SW480 (cell line): ENCODE results near the gene DLGAP4.

Experiments used
- DNase-seq: peaks from one replicate; pipeline ENCODE4 v3.0.0-alpha.2; 2016; ENCODE audit warnings: low spot score

DLGAP4 gene

GRCh38 chr20:36478137-36478905, 172.2 kb downstream of the DLGAP4 start:
- no peak for DNase-seq

- DNase-seq, result no peak
Observed at GRCh38 chr20:36479938-36480337, 173.8 kb downstream of the DLGAP4 start.

DNA sequence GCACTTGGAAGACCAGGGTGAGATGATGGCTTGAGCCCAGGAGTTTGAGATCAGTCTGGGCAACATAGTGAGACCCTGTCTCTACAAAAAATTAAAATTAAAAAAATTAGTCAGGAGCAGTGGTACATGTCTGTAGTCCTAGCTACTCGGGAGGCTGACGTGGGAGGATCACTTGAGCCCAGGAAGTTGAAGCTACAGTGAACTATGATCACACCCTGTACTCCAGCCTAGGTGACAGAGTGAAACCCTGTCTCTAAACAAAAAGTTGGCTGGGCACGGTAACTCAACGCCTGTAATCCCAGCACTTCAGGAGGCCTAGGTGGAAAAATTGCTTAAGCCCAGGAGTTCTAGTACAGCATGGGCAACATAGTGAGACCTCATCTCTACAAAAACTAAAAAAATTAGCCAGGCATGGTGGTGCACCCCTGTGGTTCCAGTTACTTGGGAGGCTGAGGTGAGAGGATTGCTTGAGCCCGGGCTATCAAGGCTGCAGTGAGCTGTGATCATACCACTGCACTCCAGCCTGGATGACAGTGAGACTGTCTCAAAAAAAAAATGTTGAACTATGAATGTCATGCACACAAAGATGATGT, 174.4 kb downstream of the DLGAP4 start:
- DNase-seq, result no peak

DNA sequence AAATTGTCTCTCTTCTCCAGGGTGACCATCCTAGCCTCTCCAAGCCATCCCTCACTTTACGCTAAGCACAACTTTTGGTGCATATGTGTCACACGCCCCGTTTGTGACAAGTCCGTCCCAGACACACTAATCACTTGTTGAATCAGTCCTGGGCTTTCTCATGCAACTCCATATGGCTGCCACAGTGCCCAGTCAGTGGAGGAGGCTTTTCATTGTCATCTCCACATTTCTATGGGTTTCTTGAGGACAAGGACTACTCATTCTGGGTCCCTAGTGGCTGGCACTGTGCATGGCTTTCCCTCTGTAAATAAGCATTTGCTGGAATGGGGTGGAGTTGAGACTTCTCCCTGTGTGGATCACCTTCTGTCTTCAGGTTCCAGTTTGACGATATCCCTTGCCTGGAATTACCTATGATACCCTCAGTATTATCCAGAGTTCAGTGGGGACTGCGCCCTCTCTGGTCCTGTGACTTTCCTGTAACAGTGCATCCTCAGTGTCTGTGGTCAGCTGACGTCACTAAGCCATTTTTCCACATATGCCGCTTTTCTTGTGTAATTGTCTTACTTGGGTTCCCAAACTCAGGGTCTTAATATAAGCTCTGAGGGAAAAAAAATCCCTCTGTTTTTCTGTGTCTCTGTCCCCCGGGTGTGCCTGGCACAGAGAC, 175.4 kb downstream of the DLGAP4 start:
- no peak for DNase-seq

- DNase-seq, result no peak
Observed at GRCh38 chr20:36482044-36482473, 175.9 kb downstream of the DLGAP4 start.

- DNase-seq, result no peak
Observed at GRCh38 chr20:36483209-36483918, 177.2 kb downstream of the DLGAP4 start.

GRCh38 chr20:36483919-36484808, 178.0 kb downstream of the DLGAP4 start:
- DNase-seq, result no peak

DNA sequence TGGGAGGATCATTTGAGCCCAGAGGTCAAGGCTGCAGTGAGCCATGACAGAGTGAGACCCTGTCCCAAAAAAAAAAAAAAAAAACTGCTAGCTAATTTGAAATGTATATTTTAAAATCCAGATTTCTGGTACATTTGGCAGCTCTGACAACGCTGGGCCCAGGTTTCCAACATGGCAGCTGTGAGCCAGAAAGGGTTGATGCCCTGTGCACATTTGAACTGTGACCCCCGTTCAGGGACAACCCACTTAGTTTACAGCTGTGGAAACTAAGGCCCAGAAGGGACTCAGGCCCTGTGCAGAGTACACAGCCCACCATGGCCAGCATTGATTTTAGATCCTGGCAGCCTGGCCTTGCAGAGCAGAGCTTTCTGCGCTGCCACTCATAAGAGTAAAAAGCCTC, 179.1 kb downstream of the DLGAP4 start:
- DNase-seq, result no peak

GRCh38 chr20:36487069-36487468, 180.9 kb downstream of the DLGAP4 start:
- no peak for DNase-seq

DNA sequence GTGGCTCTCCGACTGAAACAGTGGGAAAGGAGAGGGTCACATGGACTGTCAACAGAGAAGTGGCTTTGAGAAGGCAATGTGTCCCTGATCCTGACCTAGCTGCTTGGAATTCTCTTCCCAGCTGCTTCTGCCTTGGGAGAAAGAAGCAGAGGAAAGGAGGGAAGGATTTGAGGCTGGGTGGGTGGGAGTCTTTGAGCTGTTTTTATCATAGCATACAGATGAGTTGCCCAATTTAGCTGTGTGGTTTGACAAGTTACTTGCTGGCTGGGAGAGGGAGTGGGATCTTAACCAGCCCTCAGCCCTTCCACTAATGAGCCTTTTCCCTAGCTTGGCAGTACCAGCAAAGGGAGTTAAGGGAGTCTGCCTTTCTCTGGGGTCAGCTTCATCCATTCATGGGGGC, 184.1 kb downstream of the DLGAP4 start:
- no peak for DNase-seq

GRCh38 chr20:36491901-36492617, 185.9 kb downstream of the DLGAP4 start:
- DNase-seq, result no peak

DNA sequence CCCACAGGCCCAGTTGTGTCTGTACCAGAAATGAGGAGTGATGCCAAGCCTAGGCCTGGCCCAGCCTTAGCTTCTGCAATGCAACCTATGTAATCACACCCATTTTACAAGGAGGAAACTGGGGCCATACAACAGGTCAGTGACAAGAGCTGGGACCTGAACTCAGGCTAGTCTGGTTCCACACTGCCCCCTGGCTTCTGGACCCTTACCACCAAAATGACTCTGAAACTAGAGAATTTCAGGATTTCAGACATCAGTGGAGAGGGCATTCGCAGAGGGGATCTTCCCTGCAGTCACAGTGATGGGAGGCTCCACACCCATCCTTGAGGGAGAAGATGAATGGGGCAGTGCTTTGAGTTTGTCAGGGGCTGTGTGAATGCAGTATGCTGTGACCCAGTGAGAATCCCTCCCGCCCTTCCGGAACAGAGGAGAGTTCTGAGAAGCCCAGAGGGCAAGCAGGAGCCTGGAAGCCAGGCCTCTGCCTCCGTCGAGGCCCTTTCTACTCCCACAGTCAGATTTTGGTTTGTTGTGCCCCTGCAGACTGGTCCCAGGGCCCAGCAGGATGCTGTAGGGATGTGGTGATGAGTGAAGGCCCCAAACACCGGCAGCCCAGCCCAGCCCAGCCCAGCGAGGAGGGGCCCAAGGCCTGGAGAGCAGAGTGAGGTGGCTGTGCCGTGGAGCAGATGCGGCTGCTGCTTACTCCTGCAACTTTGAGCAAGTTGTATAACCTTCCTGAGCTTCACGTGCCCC, 187.1 kb downstream of the DLGAP4 start:
- no peak for DNase-seq

GRCh38 chr20:36493801-36494114, 187.6 kb downstream of the DLGAP4 start:
- DNase-seq, result no peak

- no peak for DNase-seq
Observed at GRCh38 chr20:36496707-36497669, 190.8 kb downstream of the DLGAP4 start.

GRCh38 chr20:36497856-36498255, 191.7 kb downstream of the DLGAP4 start:
- no peak for DNase-seq

GRCh38 chr20:36498386-36499179, 192.4 kb downstream of the DLGAP4 start:
- no peak for DNase-seq

- no peak for DNase-seq
Observed at GRCh38 chr20:36499211-36499610, 193.1 kb downstream of the DLGAP4 start.
